GM23248 (cell line): ENCODE measurements around the gene DGKQ.

Experiments
- EZH2 ChIP-seq: fragments of 200-600 bp; sonication (generic); IDR thresholded peaks from 2 replicates; pipeline ENCODE4 v1.6.1; 2018; ENCODE audit warnings: antibody characterized with exemption, mild to moderate bottlenecking; ENCODE audit not compliant: insufficient read depth, poor library complexity, severe bottlenecking
- EZH2phosphoT487 ChIP-seq: fragments of 200-600 bp; sonication (generic); IDR thresholded peaks from 2 replicates; pipeline ENCODE4 v1.6.1; 2018; ENCODE audit warnings: antibody characterized with exemption, moderate library complexity, mild to moderate bottlenecking, low read depth; ENCODE audit not compliant: insufficient read depth

- TF ChIP-seq EZH2phosphoT487 (no peak), EZH2 (no peak)
Observed at GRCh38 chr4:951186-951585, 22.2 kb downstream of the DGKQ start.
